Fibroblast of the aortic adventitia (primary cell): ENCODE results near the gene ABLIM2. TPM values are rescaled to one million over a fixed set of nuclear protein-coding genes. Genes with fewer than 3 reads are reported as not detected.

Source experiments
- DNase-seq: peaks from one replicate; pipeline ENCODE4 v3.0.0-alpha.2; 2010; ENCODE audit warnings: low read depth
- H3K4me3 ChIP-seq: 2 replicates; pipeline ENCODE4 v1.5.1; 2011; ENCODE audit warnings: low read depth, mild to moderate bottlenecking, control low read depth, low read length, moderate library complexity
- CTCF ChIP-seq: IDR thresholded peaks from 2 replicates; pipeline ENCODE4 v1.5.1; 2011; ENCODE audit warnings: mild to moderate bottlenecking, low read length, control low read depth, inconsistent platforms; ENCODE audit not compliant: insufficient read depth
- total RNA-seq: library from RNA; depleted of rRNA; stranded (reverse); fragments of >200 nt; gene quantifications from 2 replicates; pipeline ENCODE4 v1.2.3, GENCODE V29; 2012; ENCODE audit warnings: low replicate concordance

The ABLIM2 gene
- total RNA-seq, 1 donor: under 0.01 TPM

GRCh38 chr4:7988437-7988836 is 170.2 kb downstream of the ABLIM2 start:
- TF ChIP-seq CTCF: no peak

GRCh38 chr4:7987148-7987989 is 171.2 kb downstream of the ABLIM2 start:
- no peak overlapping the region for H3K4me3 ChIP-seq
- peak; percentile 92 for TF ChIP-seq CTCF
- DNase-seq: peak; percentile 83

More at GRCh38 chr4:7988437-7988836, 170.2 kb downstream of the ABLIM2 start:
- DNase-seq: peak; percentile 68
- no peak overlapping the region for H3K4me3 ChIP-seq

- no peak overlapping the region for H3K4me3 ChIP-seq
- DNase-seq: peak; percentile 56
- no peak for TF ChIP-seq CTCF
Observed at GRCh38 chr4:7985891-7986441, 172.6 kb downstream of the ABLIM2 start.

- H3K4me3 ChIP-seq: no peak overlapping the region
- no peak for TF ChIP-seq CTCF
- DNase-seq: no peak
Observed at GRCh38 chr4:7985072-7985471, 173.5 kb downstream of the ABLIM2 start.

GRCh38 chr4:7984286-7984925 is 174.2 kb downstream of the ABLIM2 start:
- no peak for DNase-seq
- TF ChIP-seq CTCF: no peak
- H3K4me3 ChIP-seq: no peak overlapping the region

- no peak for DNase-seq
- no peak for TF ChIP-seq CTCF
- H3K4me3 ChIP-seq: no peak overlapping the region
Observed at GRCh38 chr4:7983296-7983695, 175.3 kb downstream of the ABLIM2 start.
